ENCODE results near the gene UBAP2L.

- TF ChIP-seq NR2C2 (IDR thresholded peaks at IDR 0.05; ENCODE audit: borderline replicate concordance, control insufficient read depth, insufficient read length, low read depth): no peak
- no peak for TF ChIP-seq EP300 (IDR thresholded peaks at IDR 0.05; ENCODE audit: borderline replicate concordance in 1 of 2, control insufficient read depth in 1 of 2, low read depth in 2 of 2, low read length in 2 of 2)
- no peak for TF ChIP-seq NBN (IDR thresholded peaks at IDR 0.05)
These were observed 169 bp downstream of the UBAP2L start for GRCh38 chr1:154220970-154221277.
